IPS DF 4.7 (cell line): ENCODE results near the gene AUTS2.

Source experiments
- DNase-seq: peaks from one replicate; pipeline ENCODE4 v3.0.0-alpha.2; 2013; ENCODE audit warnings: low spot score; ENCODE audit errors: extremely low read depth

The AUTS2 gene

GRCh38 chr7:70698219-70698832, 1100.1 kb downstream of the AUTS2 start:
- no peak for DNase-seq

- no peak for DNase-seq
Observed at GRCh38 chr7:70699271-70699670, 1101.0 kb downstream of the AUTS2 start.

DNA sequence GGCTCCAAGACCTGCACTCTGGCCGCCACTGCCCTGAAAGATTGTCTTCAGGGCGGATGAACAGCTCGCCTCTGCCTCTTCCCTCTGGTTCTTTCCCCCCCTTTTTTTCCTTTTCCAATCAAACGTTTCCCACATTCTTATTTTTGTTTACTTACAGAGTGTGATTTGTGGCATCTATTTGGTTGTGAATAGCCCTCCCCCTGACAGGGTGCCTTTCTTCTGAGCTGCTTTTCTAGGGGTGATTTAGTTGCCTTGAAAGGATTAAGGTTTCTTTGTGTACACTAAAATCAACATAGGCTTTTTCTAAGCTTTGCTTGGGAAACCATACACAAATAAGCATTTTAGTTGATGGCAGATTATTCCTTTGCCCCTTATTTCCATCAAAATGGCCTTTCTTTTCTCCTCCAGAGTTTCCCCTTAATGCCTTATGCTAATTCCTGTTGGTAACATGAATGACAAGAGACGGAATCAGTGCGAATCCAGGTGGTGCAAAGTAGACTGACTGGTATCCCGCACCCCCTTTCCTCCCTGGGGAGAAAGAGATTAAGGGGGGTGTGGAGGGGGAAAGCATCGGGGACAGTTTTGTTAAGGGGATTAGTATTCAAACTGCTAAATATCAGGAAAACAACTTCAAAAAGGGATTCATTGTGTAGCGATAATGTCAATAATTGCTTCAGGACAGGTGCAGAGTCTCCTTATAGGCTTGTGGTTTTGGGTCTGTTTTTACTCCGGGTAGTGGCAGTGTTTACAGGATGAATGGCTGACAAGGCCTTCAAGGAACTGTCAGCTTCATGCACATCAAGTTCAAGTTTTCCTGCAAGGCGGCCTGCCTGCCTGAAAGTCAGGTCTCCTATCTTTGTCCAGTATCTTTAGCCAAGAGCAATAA, 1102.0 kb downstream of the AUTS2 start:
- peak; percentile 53 for DNase-seq

DNA sequence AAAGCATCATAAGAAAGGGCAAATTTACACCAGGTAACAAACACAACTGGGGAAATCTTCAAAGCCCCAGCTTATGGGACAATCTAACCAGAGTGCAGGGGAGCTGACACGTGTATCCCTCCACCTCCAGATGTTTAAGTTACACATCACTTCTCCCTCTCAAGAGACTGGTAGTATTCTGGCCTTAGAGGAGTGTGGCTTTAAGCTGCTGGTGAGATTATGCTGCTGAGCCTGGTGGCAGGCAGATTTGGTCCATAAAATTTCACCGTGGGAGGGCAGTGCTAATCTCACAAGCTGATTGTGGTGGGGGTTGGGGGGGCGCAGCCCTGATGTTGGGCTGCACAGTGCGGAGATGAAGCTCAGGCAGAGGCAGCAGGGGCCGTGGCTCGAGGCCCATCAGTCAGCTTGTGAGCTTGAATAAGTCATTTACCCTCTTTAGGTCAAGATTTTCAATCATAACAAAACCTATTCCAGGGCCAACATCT, 1102.7 kb downstream of the AUTS2 start:
- no peak for DNase-seq

GRCh38 chr7:70701477-70701876, 1103.2 kb downstream of the AUTS2 start:
- no peak for DNase-seq

DNA sequence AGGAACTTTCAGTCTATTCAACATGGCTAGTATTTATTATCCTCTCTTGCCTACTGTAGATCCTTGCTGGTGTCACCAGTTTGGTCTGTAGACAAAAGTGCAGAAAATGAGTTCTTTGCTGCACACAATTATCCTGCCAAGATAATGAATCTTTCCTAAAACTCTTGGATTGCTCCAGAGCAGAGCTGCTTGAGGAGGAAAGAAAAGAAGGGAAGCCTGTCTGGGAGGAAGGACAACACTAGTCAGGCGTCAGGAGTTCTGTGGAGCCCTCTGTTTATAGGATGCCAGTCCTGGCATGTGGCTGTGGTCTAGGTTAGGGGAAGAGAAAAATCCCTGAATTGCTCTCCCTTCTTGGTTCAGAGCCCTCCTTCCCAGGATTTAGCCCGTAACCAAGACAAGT, 1103.7 kb downstream of the AUTS2 start:
- no peak for DNase-seq

GRCh38 chr7:70703785-70704184, 1105.5 kb downstream of the AUTS2 start:
- no peak for DNase-seq

DNA sequence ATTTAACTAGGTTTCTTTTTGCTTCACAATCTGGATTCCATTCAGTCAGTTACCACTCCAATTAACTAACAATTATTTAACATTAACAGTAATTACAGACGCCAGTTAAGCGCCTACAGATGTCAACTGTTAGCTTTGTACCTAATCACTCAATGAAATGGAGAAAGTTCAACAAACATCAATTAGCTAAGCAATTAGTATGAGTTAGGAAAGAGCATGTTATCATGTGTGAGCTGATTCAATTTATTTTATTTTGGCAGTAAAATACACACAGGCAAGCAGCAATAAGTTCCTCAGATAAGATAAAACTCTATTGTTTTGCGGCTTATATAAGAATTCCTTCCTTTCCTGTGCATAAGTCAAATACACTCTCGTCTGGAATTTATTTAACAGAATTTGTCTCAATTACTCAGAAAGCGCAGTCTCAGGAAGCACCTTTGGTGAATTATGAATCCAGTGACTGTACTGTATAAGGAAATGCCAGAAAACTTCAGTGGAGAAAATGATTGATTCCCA, 1106.6 kb downstream of the AUTS2 start:
- no peak for DNase-seq

- no peak for DNase-seq
Observed at GRCh38 chr7:70706204-70706603, 1107.9 kb downstream of the AUTS2 start.

DNA sequence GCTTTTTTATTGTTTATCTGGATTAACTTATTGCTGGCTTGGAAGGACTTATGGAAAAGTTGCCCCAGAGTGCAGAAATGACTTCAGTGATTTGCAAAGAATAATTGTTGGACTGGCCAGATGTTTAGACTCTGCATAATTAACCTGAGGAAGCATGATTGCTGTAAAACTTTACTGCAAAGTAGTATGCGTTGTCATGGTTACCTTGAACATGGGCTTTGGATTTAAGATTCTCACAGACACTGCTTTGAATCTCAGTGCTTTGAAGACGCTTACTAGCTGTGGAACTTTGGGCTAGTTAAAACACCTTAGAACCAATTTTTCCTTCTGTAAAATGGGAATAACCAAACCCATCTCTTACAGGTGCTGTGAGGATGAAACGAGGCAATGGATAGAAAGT, 1108.4 kb downstream of the AUTS2 start:
- no peak for DNase-seq

- no peak for DNase-seq
Observed at GRCh38 chr7:70707823-70708243, 1109.6 kb downstream of the AUTS2 start.

- no peak for DNase-seq
Observed at GRCh38 chr7:70710011-70710480, 1111.8 kb downstream of the AUTS2 start.

DNA sequence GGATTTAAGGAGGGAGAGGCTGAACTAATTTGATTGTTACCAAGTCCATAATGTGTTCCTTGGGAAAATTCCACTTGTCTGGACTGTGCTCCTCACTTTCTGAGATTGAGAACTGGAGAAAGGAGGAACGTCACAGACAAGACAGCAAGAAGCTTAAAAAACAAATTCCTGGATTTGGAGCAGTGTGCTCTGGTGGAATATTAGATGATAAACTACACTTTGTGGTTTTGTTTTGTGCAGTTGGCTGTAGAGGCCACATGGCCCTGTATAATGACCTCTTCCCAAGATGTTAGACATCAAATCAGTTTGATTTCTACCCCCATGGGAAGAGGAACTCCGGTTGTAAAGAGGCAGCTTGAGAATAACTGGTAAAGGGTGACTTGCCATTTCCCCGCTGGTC, 1112.4 kb downstream of the AUTS2 start:
- DNase-seq = no peak

GRCh38 chr7:70711452-70711851, 1113.2 kb downstream of the AUTS2 start:
- no peak for DNase-seq

DNA sequence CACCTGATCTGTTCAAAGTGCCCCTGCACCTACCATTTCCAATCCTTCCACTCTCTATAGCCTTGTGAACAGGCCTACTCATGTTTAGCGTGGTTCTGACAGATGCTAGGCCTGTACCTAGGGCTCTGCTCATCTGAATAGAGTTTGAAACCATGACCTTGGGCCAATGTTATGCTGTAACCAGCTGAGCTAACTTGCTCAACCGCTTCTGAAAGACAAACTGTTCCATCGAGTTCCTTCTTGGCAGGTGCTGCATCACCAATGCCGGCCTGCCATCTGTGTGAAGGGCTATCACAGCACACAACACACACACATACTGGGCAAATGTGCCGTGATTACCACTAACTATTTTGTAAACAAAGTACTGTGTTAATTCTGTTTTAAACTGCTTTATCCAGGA, 1114.7 kb downstream of the AUTS2 start:
- no peak for DNase-seq

GRCh38 chr7:70714506-70715038, 1116.3 kb downstream of the AUTS2 start:
- DNase-seq = no peak

DNA sequence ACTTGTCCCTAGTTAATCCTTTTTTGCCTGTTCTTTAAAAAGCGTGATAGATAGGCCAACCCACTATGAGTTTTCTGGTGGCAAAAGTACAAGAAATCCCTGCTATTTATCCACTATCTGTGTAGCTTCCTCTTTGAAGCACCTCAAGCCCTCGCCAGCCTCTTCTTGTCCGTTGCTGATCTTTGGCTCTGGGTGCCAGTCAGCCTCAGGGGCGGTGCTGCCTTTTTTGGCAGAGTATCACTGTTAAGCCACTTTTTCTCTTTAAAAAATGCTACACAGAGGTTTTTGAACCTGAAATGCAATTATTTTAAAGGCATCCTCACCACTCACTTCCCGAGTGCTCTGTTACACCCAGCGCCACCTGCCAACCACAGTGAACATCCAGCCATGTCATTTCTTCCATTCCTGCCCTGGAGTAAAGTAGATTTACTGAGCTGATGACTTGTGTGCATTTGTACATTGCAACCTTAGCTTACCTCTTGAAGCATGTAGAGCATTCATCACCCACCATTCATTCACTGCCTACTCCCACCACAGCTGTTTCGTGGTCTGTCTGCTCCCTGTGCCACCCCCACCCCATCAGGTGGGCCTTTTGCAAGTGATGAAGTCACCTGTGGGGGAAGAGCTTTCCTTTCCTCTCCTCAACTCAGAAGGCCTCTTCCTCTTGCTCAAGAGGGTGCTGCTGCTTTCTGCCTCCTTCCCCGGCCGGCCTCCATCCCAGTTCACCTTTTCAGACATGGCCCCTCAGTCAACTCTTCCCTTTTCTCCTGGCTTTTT, 1119.5 kb downstream of the AUTS2 start:
- DNase-seq = no peak

DNA sequence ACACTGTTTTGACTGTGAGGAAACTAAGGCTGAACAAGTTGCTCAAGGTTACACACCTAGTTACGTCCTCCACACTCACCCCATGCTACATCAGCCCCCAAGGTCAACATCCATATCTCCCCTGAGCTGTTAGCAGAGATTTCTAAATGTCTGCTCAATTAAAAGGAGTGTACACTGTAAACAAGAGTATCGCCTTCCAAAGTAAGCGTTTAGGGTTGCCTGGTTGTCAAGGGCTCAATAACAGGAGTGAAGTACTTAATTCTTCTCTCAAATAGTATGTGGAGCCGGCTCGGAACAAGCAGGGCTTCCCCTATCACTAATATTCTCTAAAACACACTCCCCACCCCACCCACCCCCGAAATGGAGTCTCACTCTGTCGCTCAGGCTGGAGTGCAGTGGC, 1120.8 kb downstream of the AUTS2 start:
- no peak for DNase-seq

GRCh38 chr7:70720191-70720873, 1122.1 kb downstream of the AUTS2 start:
- DNase-seq = no peak

DNA sequence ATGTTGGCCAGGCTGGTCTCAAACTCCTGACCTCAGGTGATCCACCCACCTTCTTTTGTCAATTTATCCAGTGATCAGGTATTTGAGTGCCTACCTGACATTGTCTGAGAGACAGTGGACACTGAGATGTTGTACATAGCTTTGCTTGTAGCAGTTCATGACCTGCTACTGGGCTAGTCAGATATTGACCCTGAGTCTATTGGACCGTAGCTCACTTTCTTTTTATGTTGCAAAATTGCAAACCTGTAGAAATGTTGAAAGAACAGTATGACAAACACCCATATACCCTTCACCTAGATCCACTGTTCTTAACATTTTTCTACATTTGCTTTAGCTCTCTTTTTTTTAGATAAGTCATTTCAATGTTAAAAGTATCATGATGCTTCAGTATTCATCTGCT, 1123.2 kb downstream of the AUTS2 start:
- no peak for DNase-seq

GRCh38 chr7:70723339-70723738, 1125.1 kb downstream of the AUTS2 start:
- DNase-seq = no peak
